Endothelial cell of umbilical vein (primary cell): ENCODE measurements around the gene SKI. TPM values are rescaled to one million over a fixed set of nuclear protein-coding genes. Genes with fewer than 3 reads are reported as not detected.

Experiments
- BruUV-seq: library from RNA; stranded (reverse); fragments of 400-500 nt; replicated peaks from 2 replicates; lab custom pipeline; 2021; lab: Mats Ljungman, UMichigan
- CTCF ChIA-PET: fragments of 300-600, 350-600 bp; sonication (Branson Sonifier 250); formaldehyde crosslinking; loops from one replicate; lab custom pipeline; 2021; ENCODE audit warnings: antibody characterized with exemption, inconsistent platforms; lab: Charles Lee
- POLR2A ChIA-PET: fragments of 300-600, 350-600 bp; sonication (Branson Sonifier 250); formaldehyde crosslinking; loops from one replicate; lab custom pipeline; 2021; ENCODE audit warnings: antibody characterized with exemption, inconsistent platforms; lab: Charles Lee
- DNase-seq: peaks from one replicate; pipeline ENCODE4 v3.0.0-alpha.2; 2011; ENCODE audit warnings: low read depth, low spot score
- FAIRE-seq: peaks from 2 replicates; lab custom pipeline; 2011; peaks lifted over from hg19 to GRCh38; lab: Jason Lieb, UNC
- H2AFZ ChIP-seq: 2 replicates; pipeline ENCODE4 v1.6.0; 2012; ENCODE audit warnings: low read depth, low read length, control low read depth, inconsistent platforms
- H3K27ac ChIP-seq: 2 replicates; pipeline ENCODE4 v1.5.1; 2011; ENCODE audit warnings: low read depth, mild to moderate bottlenecking, control low read depth, low read length, moderate library complexity; ENCODE audit not compliant: insufficient read depth
- H3K27me3 ChIP-seq, 2 experiments: 2 replicates each; pipeline versions ENCODE4 v1.6.0 to v1.6.1; 2011; ENCODE audit warnings: low read length in 2 of 2, mixed read lengths in 1 of 2; ENCODE audit not compliant: control insufficient read depth in 2 of 2, insufficient read depth in 2 of 2
- H3K36me3 ChIP-seq, 2 experiments: 2 replicates in 1 of 2; 3 replicates in 1 of 2; pipeline ENCODE4 v1.5.1; 2011; ENCODE audit warnings: low read length in 2 of 2, mild to moderate bottlenecking in 1 of 2, moderate library complexity in 1 of 2; ENCODE audit not compliant: control insufficient read depth in 2 of 2, insufficient read depth in 2 of 2; ENCODE audit errors: extremely low read depth in 1 of 2
- H3K4me1 ChIP-seq: 3 replicates; pipeline ENCODE4 v1.5.1; 2011; ENCODE audit warnings: mild to moderate bottlenecking, low read length; ENCODE audit not compliant: control insufficient read depth, insufficient read depth; ENCODE audit errors: extremely low read depth
- H3K4me2 ChIP-seq: 2 replicates; pipeline ENCODE4 v1.6.1; 2011; ENCODE audit warnings: low read length, control low read depth, mixed read lengths; ENCODE audit not compliant: insufficient read depth
- H3K4me3 ChIP-seq, 3 experiments: fragments of 200-600 bp in 1 of 3; sonication (generic), shearing (Covaris generic) in 1 of 3; replicated peaks in 1 of 3; 2 replicates each; pipeline ENCODE4 v1.5.1; 2011 to 2016; ENCODE audit warnings: control low read depth in 3 of 3, low read length in 3 of 3, mild to moderate bottlenecking in 2 of 3, inconsistent platforms in 1 of 3, low read depth in 1 of 3, moderate library complexity in 1 of 3; ENCODE audit not compliant: insufficient read depth in 1 of 3
- H3K79me2 ChIP-seq: 2 replicates; pipeline ENCODE4 v1.6.0; 2012; ENCODE audit warnings: low read length, inconsistent platforms; ENCODE audit not compliant: control insufficient read depth, insufficient read depth
- H3K9ac ChIP-seq: replicated peaks from 2 replicates; pipeline ENCODE3; 2011; ENCODE audit warnings: low read length, control low read depth; ENCODE audit not compliant: insufficient read depth; ENCODE audit errors: extremely low read depth
- H3K9me1 ChIP-seq: replicated peaks from 3 replicates; pipeline ENCODE4 v1.6.0; 2011; ENCODE audit warnings: mild to moderate bottlenecking, low read length; ENCODE audit not compliant: control insufficient read depth, insufficient read depth; ENCODE audit errors: extremely low read depth
- H3K9me3 ChIP-seq: replicated peaks from 2 replicates; pipeline ENCODE4 v1.5.1; 2012; ENCODE audit warnings: low read length, inconsistent platforms; ENCODE audit not compliant: control insufficient read depth, insufficient read depth
- H4K20me1 ChIP-seq: replicated peaks from 2 replicates; pipeline ENCODE3; 2011; ENCODE audit warnings: mild to moderate bottlenecking, low read length; ENCODE audit not compliant: control insufficient read depth, insufficient read depth; ENCODE audit errors: extremely low read depth
- EZH2 ChIP-seq: IDR thresholded peaks from 2 replicates; pipeline ENCODE4 v1.6.1; 2012; ENCODE audit warnings: borderline replicate concordance, low read depth, mild to moderate bottlenecking, moderate library complexity, low read length, inconsistent platforms; ENCODE audit not compliant: severe bottlenecking
- FOS ChIP-seq: IDR thresholded peaks from 2 replicates; pipeline ENCODE4 v1.6.1; 2011; ENCODE audit warnings: mild to moderate bottlenecking, low read length, moderate library complexity, borderline replicate concordance; ENCODE audit not compliant: insufficient read depth
- GATA2 ChIP-seq: IDR thresholded peaks from 2 replicates; pipeline ENCODE4 v1.7.0; 2011; ENCODE audit warnings: low read depth, mild to moderate bottlenecking, moderate library complexity, mixed read lengths, low read length; ENCODE audit not compliant: insufficient read length, insufficient read depth
- JUN ChIP-seq: IDR thresholded peaks from 2 replicates; pipeline ENCODE4 v1.6.1; 2011; ENCODE audit warnings: borderline replicate concordance, low read depth; ENCODE audit not compliant: insufficient read length, insufficient read depth
- MAX ChIP-seq: IDR thresholded peaks from 2 replicates; pipeline ENCODE4 v1.6.1; 2011; ENCODE audit not compliant: insufficient read depth, insufficient read length
- MYC ChIP-seq: IDR thresholded peaks from one replicate; pipeline ENCODE4 v1.6.1; 2011; ENCODE audit warnings: mild to moderate bottlenecking, low read depth, low read length
- POLR2AphosphoS5 ChIP-seq: IDR thresholded peaks from 2 replicates; pipeline ENCODE4 v1.6.1; 2012; ENCODE audit warnings: low read depth, mild to moderate bottlenecking, control low read depth, low read length, moderate library complexity; ENCODE audit not compliant: insufficient read depth
- dilution Hi-C: fragments of 300-500 bp; cut with MboI; formaldehyde crosslinking; loops from one replicate; pipeline ENCODE4 v1.15.0; 2019; ENCODE audit warnings: low sequenced_read_pairs; ENCODE audit not compliant: extremely low pct_ligation_motif_present
- intact Hi-C: fragments of 100-400 bp; cut with micrococcal nuclease; formaldehyde crosslinking; loops from one replicate; pipeline ENCODE4 v1.10.0; 2022
- polyA plus RNA-seq, 4 experiments: library from polyadenylated mRNA; depleted of rRNA in 3 of 4; stranded (reverse) in 3 of 4; unstranded in 1 of 4; fragments of >200 nt; gene quantifications; 2 replicates each; pipeline versions ENCODE4 v1.2.1 to v1.2.3, GENCODE V29; 2011 to 2012; ENCODE audit warnings: missing spikeins in 1 of 4
- total RNA-seq: library from RNA; stranded (reverse); gene quantifications from 2 replicates; pipeline ENCODE4 v1.2.3, GENCODE V29; 2021
- TF ChIP-seq, protein P1 (sequence below), 2 donors: IDR thresholded peaks; 1 replicate in 1 of 2; 2 replicates in 1 of 2; pipeline ENCODE4 v1.5.1; 2011; ENCODE audit warnings: low read length in 2 of 2, mild to moderate bottlenecking in 2 of 2, moderate library complexity in 2 of 2, control low read depth in 1 of 2, inconsistent platforms in 1 of 2, low read depth in 1 of 2; ENCODE audit not compliant: insufficient read depth in 1 of 2; ENCODE audit errors: extremely low read depth in 1 of 2

Gene SKI
- total and polyA plus RNA-seq, 2 donors (not counting 3 experiments of a cell fraction or from before 2014, with no cell fraction given): 11.6 to 80.3 TPM

DNA sequence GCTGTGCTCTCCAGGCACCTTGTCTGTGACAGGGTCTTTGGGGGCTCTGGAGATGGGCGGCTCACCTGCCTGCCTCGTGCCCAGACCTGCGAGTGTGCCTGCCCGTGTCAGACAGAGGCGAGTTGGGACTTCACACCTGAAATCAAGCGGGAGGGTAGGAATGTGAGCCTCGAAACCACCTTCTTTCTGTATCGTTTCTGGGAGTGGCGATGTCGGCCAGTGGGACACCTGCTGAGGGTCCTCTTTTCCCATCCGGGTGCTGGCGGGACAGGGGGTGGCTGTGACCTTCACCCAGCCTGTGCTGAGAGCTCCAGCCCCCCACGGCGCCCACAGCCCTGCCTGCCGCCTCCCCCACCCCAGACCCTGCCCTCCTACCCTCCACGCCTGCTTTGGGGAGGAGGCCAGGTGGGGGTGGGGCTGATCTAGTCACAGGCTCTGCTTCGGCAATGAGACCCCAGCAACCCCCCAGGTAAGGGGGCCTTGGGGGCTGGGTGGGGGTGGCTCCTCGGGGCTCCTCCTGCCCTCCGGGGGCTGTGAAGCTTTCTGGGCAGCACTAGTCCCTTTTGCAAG is 17.9 kb upstream of the SKI start:
- CTCF ChIA-PET: interaction anchor here (3.7 kb wide), 1 partner anchor 171 kb away, joined by 24 read pairs; no protein-coding TSS in a partner anchor
- BruUV-seq: no TSS peak

More for the DNA sequence above, 17.9 kb upstream of the SKI start:
- Histone ChIP-seq H3K9me1 (no peaks in the 10 kb centered on the region), H3K4me1 (peaks cover 50% of the 10 kb centered on the region), H3K27me3 (no peaks in the 10 kb centered on the region), H3K36me3 (no peaks in the 10 kb centered on the region), H3K9me3 (no peaks in the 10 kb centered on the region), H3K4me2 (no peak overlapping the region), H2AFZ (no peak overlapping the region), H3K9ac (no peak overlapping the region), H3K27ac (no peak overlapping the region), H3K4me3 (no peak overlapping the region), H3K79me2 (no peaks in the 10 kb centered on the region), H4K20me1 (no peaks in the 10 kb centered on the region)
- TF ChIP-seq MYC (no peak), JUN (no peak), POLR2AphosphoS5 (no peak), MAX (no peak), FOS (no peak), EZH2 (no peak), GATA2 (no peak)
- TF ChIP-seq, protein P1, sequence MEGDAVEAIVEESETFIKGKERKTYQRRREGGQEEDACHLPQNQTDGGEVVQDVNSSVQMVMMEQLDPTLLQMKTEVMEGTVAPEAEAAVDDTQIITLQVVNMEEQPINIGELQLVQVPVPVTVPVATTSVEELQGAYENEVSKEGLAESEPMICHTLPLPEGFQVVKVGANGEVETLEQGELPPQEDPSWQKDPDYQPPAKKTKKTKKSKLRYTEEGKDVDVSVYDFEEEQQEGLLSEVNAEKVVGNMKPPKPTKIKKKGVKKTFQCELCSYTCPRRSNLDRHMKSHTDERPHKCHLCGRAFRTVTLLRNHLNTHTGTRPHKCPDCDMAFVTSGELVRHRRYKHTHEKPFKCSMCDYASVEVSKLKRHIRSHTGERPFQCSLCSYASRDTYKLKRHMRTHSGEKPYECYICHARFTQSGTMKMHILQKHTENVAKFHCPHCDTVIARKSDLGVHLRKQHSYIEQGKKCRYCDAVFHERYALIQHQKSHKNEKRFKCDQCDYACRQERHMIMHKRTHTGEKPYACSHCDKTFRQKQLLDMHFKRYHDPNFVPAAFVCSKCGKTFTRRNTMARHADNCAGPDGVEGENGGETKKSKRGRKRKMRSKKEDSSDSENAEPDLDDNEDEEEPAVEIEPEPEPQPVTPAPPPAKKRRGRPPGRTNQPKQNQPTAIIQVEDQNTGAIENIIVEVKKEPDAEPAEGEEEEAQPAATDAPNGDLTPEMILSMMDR (IDR thresholded peaks at IDR 0.05; ENCODE audit: extremely low read depth in 1 of 2, insufficient read depth in 1 of 2, low read depth in 1 of 2, low read length in 2 of 2): no peak
- POLR2A ChIA-PET: no interaction called here
- DNase-seq (no peak), FAIRE-seq (no peak)
- intact Hi-C loops: loop anchor here (5.0 kb wide), 1 partner anchor 102 kb away; no protein-coding TSS in a partner anchor
- dilution Hi-C loops: loop anchor here (10.0 kb wide), 1 partner anchor 95 kb away; no protein-coding TSS in a partner anchor
